Measurements from ENCODE around the gene UPP1. TPM values are rescaled to one million over a fixed set of nuclear protein-coding genes. Genes with fewer than 3 reads are reported as not detected.

The UPP1 gene
- total and polyA plus RNA-seq, 2 of the 13 experiments (the other 11 are each of a cell fraction or from before 2014, with no cell fraction given), result 5.7 to 9.8 TPM

DNA sequence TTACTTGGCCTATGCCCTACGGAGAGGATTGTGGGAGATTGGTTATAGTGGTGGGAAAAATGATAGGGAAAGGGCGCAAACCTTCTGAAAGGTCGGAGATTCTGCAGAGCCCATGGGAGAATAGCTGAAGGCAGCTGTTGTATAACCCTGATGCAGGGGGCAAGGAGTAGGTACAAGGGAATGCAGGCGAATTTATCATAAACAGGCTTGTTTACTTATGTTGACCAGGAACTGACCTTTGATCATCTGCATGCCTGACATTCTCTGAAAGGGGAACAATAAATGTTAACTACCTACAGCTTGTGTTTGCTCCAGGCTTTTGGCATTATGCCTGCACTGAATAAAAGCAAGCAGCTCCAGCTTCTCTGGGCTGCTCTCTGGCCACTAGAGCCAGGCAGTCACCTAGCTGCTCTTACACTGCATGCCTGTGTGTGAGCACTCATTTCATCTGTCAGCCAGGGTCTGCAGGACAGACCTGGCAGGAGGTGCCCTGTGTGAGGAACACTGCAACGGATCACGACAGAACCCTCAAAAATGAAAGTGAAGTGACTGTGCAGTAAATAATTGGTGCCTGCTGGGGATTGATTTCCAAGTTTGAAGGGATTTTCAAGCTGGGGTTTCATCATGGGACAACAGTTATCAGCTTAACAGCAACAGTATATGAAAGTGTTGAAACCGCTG lies 51.1 kb downstream of the UPP1 start (continued):
- TF ChIP-seq, protein P1, sequence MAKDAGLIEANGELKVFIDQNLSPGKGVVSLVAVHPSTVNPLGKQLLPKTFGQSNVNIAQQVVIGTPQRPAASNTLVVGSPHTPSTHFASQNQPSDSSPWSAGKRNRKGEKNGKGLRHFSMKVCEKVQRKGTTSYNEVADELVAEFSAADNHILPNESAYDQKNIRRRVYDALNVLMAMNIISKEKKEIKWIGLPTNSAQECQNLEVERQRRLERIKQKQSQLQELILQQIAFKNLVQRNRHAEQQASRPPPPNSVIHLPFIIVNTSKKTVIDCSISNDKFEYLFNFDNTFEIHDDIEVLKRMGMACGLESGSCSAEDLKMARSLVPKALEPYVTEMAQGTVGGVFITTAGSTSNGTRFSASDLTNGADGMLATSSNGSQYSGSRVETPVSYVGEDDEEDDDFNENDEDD (CRISPR knock-in tag; IDR thresholded peaks at IDR 0.05; ENCODE audit: borderline replicate concordance), result peak; percentile 10; the same call in 1 of the 2 replicates
- peak; percentile 89 for TF ChIP-seq MEIS2 (CRISPR knock-in tag; IDR thresholded peaks at IDR 0.05)
- peak; percentile 95 for TF ChIP-seq HDAC2 (CRISPR knock-in tag; IDR thresholded peaks at IDR 0.05)
- TF ChIP-seq, protein P2, sequence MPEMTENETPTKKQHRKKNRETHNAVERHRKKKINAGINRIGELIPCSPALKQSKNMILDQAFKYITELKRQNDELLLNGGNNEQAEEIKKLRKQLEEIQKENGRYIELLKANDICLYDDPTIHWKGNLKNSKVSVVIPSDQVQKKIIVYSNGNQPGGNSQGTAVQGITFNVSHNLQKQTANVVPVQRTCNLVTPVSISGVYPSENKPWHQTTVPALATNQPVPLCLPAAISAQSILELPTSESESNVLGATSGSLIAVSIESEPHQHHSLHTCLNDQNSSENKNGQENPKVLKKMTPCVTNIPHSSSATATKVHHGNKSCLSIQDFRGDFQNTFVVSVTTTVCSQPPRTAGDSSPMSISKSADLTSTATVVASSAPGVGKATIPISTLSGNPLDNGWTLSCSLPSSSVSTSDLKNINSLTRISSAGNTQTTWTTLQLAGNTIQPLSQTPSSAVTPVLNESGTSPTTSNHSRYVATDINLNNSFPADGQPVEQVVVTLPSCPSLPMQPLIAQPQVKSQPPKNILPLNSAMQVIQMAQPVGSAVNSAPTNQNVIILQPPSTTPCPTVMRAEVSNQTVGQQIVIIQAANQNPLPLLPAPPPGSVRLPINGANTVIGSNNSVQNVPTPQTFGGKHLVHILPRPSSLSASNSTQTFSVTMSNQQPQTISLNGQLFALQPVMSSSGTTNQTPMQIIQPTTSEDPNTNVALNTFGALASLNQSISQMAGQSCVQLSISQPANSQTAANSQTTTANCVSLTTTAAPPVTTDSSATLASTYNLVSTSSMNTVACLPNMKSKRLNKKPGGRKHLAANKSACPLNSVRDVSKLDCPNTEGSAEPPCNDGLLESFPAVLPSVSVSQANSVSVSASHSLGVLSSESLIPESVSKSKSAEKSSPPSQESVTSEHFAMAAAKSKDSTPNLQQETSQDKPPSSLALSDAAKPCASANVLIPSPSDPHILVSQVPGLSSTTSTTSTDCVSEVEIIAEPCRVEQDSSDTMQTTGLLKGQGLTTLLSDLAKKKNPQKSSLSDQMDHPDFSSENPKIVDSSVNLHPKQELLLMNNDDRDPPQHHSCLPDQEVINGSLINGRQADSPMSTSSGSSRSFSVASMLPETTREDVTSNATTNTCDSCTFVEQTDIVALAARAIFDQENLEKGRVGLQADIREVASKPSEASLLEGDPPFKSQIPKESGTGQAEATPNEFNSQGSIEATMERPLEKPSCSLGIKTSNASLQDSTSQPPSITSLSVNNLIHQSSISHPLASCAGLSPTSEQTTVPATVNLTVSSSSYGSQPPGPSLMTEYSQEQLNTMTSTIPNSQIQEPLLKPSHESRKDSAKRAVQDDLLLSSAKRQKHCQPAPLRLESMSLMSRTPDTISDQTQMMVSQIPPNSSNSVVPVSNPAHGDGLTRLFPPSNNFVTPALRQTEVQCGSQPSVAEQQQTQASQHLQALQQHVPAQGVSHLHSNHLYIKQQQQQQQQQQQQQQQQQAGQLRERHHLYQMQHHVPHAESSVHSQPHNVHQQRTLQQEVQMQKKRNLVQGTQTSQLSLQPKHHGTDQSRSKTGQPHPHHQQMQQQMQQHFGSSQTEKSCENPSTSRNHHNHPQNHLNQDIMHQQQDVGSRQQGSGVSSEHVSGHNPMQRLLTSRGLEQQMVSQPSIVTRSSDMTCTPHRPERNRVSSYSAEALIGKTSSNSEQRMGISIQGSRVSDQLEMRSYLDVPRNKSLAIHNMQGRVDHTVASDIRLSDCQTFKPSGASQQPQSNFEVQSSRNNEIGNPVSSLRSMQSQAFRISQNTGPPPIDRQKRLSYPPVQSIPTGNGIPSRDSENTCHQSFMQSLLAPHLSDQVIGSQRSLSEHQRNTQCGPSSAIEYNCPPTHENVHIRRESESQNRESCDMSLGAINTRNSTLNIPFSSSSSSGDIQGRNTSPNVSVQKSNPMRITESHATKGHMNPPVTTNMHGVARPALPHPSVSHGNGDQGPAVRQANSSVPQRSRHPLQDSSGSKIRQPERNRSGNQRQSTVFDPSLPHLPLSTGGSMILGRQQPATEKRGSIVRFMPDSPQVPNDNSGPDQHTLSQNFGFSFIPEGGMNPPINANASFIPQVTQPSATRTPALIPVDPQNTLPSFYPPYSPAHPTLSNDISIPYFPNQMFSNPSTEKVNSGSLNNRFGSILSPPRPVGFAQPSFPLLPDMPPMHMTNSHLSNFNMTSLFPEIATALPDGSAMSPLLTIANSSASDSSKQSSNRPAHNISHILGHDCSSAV (CRISPR knock-in tag; IDR thresholded peaks at IDR 0.05; ENCODE audit: borderline replicate concordance), result 0 out of 2 replicates have a peak, but pooled peaks have one; percentile 67
- TF ChIP-seq, protein P3, sequence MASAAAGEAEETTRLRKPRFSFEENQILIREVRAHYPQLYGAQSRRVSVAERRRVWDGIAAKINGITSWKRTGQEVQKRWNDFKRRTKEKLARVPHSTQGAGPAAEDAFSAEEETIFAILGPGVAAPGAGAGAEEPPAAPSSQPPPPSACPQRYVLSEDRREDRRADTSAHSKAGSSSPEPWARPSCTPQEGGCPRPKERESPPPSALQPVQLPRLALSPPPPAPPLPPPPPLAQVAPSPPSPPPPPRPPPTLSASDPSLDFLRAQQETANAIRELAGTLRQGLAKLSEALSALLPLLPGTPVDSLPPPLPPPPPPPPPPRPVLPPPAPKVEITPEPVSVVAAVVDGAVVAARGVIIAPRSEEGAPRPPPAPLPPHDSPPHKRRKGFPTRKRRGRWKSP (CRISPR knock-in tag; IDR thresholded peaks at IDR 0.05), result peak; percentile 88
- peak; percentile 60; the same call in 1 of the 2 replicates for TF ChIP-seq HOXA5 (CRISPR knock-in tag; IDR thresholded peaks at IDR 0.05)
- peak; percentile 55 for TF ChIP-seq XRCC5 (optimal IDR thresholded peaks at IDR 0.05; ENCODE audit: low read length)
- peak; percentile 32 for TF ChIP-seq PHF5A (CRISPR knock-in tag; IDR thresholded peaks at IDR 0.05; ENCODE audit: low read depth, unreplicated experiment)
- TF ChIP-seq, protein P4, sequence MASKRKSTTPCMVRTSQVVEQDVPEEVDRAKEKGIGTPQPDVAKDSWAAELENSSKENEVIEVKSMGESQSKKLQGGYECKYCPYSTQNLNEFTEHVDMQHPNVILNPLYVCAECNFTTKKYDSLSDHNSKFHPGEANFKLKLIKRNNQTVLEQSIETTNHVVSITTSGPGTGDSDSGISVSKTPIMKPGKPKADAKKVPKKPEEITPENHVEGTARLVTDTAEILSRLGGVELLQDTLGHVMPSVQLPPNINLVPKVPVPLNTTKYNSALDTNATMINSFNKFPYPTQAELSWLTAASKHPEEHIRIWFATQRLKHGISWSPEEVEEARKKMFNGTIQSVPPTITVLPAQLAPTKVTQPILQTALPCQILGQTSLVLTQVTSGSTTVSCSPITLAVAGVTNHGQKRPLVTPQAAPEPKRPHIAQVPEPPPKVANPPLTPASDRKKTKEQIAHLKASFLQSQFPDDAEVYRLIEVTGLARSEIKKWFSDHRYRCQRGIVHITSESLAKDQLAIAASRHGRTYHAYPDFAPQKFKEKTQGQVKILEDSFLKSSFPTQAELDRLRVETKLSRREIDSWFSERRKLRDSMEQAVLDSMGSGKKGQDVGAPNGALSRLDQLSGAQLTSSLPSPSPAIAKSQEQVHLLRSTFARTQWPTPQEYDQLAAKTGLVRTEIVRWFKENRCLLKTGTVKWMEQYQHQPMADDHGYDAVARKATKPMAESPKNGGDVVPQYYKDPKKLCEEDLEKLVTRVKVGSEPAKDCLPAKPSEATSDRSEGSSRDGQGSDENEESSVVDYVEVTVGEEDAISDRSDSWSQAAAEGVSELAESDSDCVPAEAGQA (IDR thresholded peaks at IDR 0.05; ENCODE audit: low read depth), result no peak
- TF ChIP-seq, protein P4 (CRISPR knock-in tag; IDR thresholded peaks at IDR 0.05; ENCODE audit: borderline replicate concordance), result no peak
- no peak for TF ChIP-seq ATF1 (CRISPR knock-in tag; IDR thresholded peaks at IDR 0.05)

Measured in HepG2 (cell line).